HG03442 (cell line): ENCODE results near the gene ARHGAP6.
"Not testable (repeated sequence)": the region's sequence is repeated elsewhere in the genome, so short reads cannot be mapped to it uniquely, and the experiment has no call there.

Experiments
- ATAC-seq: cut with Tn5 transposase; IDR thresholded peaks from one replicate; pipeline ENCODE4 v1.9.1; 2021; ENCODE audit warnings: mild to moderate bottlenecking, moderate library complexity; ENCODE audit not compliant: unreplicated experiment

Gene ARHGAP6

DNA sequence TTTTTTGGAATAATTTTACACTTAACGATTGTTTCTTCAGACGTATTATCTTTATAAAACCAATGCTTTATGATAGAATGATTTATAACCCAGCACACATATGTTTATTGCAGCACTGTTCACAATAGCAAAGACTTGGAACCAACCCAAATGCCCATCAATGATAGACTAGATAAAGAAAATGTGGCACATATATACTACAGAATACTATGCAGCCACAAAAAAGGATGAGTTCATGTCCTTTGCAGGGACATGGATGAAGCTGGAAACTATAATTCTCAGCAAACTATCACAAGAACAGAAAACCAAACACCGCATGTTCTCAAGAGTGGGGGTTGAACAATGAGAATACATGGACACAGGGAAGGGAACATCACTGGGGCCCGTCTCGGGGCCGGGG is 542.6 kb downstream of the ARHGAP6 start:
- not testable (repeated sequence) for ATAC-seq

GRCh38 chrX:11119313-11119943 is 546.3 kb downstream of the ARHGAP6 start:
- no peak for ATAC-seq

DNA sequence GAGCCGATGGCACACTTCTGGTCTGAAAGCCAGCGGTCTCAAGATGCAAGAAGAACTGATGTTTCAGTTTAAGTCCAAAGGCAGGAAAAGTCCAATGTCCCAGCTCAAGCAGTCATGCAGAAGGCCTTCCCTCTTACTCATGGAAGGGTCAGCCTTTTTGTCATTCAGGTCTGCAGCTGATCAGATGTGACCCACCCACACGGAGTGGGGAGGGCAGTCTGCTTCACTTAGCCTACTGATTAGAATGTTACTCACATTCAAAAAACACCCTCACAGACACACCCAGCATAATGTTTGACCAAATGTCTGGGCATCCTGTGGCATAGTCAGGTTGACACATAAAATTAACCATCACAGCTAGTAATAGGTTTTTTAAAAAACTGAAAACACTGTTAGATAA is 548.0 kb downstream of the ARHGAP6 start:
- ATAC-seq = no peak

- no peak for ATAC-seq
Measured at GRCh38 chrX:11113731-11114130, 552.0 kb downstream of the ARHGAP6 start.

- no peak for ATAC-seq
Measured at GRCh38 chrX:11111947-11112346, 553.8 kb downstream of the ARHGAP6 start.

DNA sequence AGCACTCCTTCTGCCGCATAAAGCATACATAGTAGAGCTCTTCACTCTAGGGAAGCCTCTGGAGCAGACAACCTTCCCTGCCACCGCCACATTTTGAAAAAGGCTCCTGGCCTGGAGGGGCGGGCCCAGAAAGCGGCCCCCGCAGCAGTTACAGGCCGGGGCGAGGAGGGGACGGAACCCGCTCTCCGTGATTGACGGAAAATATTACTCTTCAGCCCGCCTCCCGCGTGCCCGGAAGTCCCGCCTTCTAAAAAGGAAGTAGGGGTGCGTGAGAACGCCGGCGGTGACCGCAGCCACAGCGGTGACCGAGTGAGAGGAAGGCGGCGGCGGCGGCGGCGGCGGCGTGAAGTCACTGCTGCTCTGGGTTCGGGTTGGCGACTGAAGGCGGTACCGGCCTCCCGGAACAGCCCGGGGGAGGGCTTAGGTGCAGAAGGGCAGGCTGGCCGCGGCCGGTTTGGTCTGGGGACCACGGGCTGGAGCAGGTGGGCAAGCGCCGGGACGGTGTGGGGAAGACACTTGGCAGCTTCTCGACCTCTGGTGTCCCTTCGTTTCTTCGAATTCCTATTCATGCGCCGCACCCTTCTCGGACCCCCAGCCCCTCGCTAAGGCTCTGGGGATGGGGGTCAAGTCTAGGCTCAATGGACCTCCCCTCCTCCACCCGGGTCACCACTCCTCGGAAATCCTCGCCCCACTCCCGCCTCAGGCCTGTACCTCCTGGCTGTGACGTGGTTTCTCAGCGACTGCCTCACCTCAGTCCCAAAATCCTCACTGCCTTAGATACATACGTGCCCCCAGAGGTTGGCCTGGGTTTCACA is 554.5 kb downstream of the ARHGAP6 start, which contains the start of gene HCCS:
Gene HCCS, plus strand, starts transcription at position 296 of the 815 bp plus-strand sequence. CDS start 729 bp downstream, outside the sequence.
- ATAC-seq = peak; percentile 91

DNA sequence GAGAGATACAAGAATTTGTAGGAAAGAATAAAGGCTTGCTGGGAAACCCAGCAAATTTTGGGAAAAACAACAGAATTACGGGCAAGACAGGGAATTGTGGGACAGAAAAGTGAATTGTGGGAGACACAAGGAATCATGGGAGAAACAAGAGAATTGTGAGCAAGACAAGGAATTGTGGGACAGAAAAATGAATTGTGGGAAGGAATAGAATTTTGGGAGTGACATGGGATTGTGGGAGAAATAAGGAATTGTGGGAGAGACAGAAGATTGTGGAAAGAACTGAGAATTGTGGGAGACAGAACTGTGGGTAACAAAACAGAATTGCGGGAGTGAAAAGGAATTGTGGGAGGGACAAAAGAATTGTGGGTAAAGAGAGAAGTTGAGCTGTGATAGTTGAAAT is 555.8 kb downstream of the ARHGAP6 start:
- no peak for ATAC-seq

DNA sequence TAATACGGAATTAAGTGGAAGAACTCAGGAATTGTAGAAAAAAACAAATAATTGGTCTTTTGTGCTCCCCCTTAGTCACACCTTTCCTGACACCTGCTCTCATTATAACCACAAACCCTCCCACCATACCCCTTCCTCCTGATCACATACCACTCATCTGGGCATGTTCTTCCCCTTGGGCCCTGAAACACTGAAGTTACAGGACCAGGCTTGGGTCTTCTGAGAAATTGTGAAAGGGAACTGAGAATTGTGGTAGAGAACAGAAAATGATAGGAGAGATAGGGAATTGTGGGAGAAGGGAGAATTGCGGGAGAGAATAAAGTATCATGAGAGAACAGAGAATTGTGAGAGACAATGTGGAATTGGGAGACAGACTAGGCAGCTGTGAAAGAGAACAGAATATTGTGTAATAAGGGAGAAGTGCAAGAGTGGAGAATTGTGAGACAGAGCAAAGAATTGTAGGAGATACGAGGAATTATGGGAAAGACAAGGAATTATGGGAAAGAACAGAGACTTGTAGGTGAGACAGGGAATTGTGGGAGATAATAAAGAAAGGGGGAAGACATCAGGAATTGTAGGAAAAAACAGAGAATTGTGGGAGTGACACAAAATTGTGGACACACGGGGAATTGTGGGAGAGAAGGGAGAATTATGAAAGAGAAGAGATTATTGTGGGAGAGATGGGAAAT is 557.3 kb downstream of the ARHGAP6 start:
- no peak for ATAC-seq

GRCh38 chrX:11105080-11105479 is 560.6 kb downstream of the ARHGAP6 start:
- no peak for ATAC-seq

GRCh38 chrX:11103751-11104150 is 562.0 kb downstream of the ARHGAP6 start:
- ATAC-seq = no peak

GRCh38 chrX:11103006-11103405 is 562.7 kb downstream of the ARHGAP6 start:
- peak; percentile 64 for ATAC-seq

- no peak for ATAC-seq
Measured at GRCh38 chrX:11100281-11101035, 565.3 kb downstream of the ARHGAP6 start.

- no peak for ATAC-seq
Measured at GRCh38 chrX:11099465-11099864, 566.3 kb downstream of the ARHGAP6 start.

GRCh38 chrX:11097933-11098332 is 567.8 kb downstream of the ARHGAP6 start:
- ATAC-seq = no peak

GRCh38 chrX:11089802-11090201 is 575.9 kb downstream of the ARHGAP6 start:
- ATAC-seq = no peak
